MM.1S (cell line): ENCODE data around the gene PHOX2A.

Experiments used
- DNase-seq: peaks from one replicate; pipeline ENCODE4 v3.0.0-alpha.2; 2015
- H2AFZ ChIP-seq: fragments of 300-600 bp; sonication (generic); 2 replicates; pipeline ENCODE4 v1.6.0; 2016; ENCODE audit warnings: antibody characterized with exemption, low read length
- H3F3A ChIP-seq: fragments of 300-600 bp; sonication (generic); 2 replicates; pipeline ENCODE4 v1.6.1; 2016; ENCODE audit warnings: mild to moderate bottlenecking, antibody characterized with exemption, low read length, moderate library complexity, mixed read lengths; ENCODE audit not compliant: insufficient read depth
- H3K27ac ChIP-seq: fragments of 300-600 bp; sonication (generic); 2 replicates; pipeline ENCODE4 v1.5.1; 2016; ENCODE audit warnings: mild to moderate bottlenecking, low read length
- H3K27me3 ChIP-seq: fragments of 300-600 bp; sonication (generic); replicated peaks from 2 replicates; pipeline ENCODE4 v1.6.0; 2016; ENCODE audit warnings: low read length; ENCODE audit not compliant: insufficient read depth
- H3K36me3 ChIP-seq: fragments of 300-600 bp; sonication (generic); replicated peaks from 2 replicates; pipeline ENCODE4 v1.6.1; 2016; ENCODE audit warnings: mild to moderate bottlenecking, low read length, mixed read lengths; ENCODE audit not compliant: insufficient read depth
- H3K4me1 ChIP-seq: fragments of 300-600 bp; sonication (generic); 2 replicates; pipeline ENCODE4 v1.6.1; 2016; ENCODE audit warnings: low read length, mixed read lengths
- H3K4me2 ChIP-seq: fragments of 300-600 bp; sonication (generic); 2 replicates; pipeline ENCODE4 v1.6.0; 2016; ENCODE audit warnings: low read depth, low read length
- H3K4me3 ChIP-seq: fragments of 300-600 bp; sonication (generic); 2 replicates; pipeline ENCODE4 v1.5.1; 2016; ENCODE audit warnings: low read length, mixed read lengths
- H3K79me2 ChIP-seq: fragments of 300-600 bp; sonication (generic); 2 replicates; pipeline ENCODE4 v1.6.1; 2016; ENCODE audit warnings: mixed run types, low read length, mixed read lengths
- H3K9ac ChIP-seq: fragments of 300-600 bp; sonication (generic); 2 replicates; pipeline ENCODE4 v1.6.1; 2016; ENCODE audit warnings: low read length, mixed read lengths
- H3K9me2 ChIP-seq: fragments of 300-600 bp; sonication (generic); replicated peaks from 2 replicates; pipeline ENCODE4 v1.6.1; 2016; ENCODE audit warnings: mild to moderate bottlenecking, low read length, mixed read lengths; ENCODE audit not compliant: insufficient read depth
- H3K9me3 ChIP-seq: fragments of 300-600 bp; sonication (generic); replicated peaks from 2 replicates; pipeline ENCODE4 v1.6.1; 2016; ENCODE audit warnings: mild to moderate bottlenecking, low read length, mixed read lengths; ENCODE audit not compliant: insufficient read depth
- H4K20me1 ChIP-seq: fragments of 300-600 bp; sonication (generic); 2 replicates; pipeline ENCODE4 v1.6.1; 2016; ENCODE audit warnings: mild to moderate bottlenecking, low read length, moderate library complexity, mixed read lengths; ENCODE audit not compliant: insufficient read depth
- CTCF ChIP-seq: fragments of 300-600 bp; sonication (generic); IDR thresholded peaks from 2 replicates; pipeline ENCODE4 v1.5.1; 2016; ENCODE audit warnings: antibody characterized with exemption, low read length, mixed read lengths
- EZH2 ChIP-seq: fragments of 300-600 bp; sonication (generic); optimal IDR thresholded peaks from 2 replicates; pipeline ENCODE3; 2017; ENCODE audit warnings: low read depth, mild to moderate bottlenecking, antibody characterized with exemption, low read length, mixed read lengths
- EZH2phosphoT487 ChIP-seq: fragments of 300-600 bp; sonication (generic); IDR thresholded peaks from 2 replicates; pipeline ENCODE4 v1.6.1; 2018; ENCODE audit warnings: antibody characterized with exemption, low read length

Gene PHOX2A

GRCh38 chr11:72280726-72281315 is 36.8 kb upstream of the PHOX2A start:
- DNase-seq = no peak
- Histone ChIP-seq H4K20me1 (no peaks in the 10 kb centered on the region), H2AFZ (no peak overlapping the region), H3K4me3 (no peak overlapping the region), H3K27me3 (no peaks in the 10 kb centered on the region), H3K9me2 (no peaks in the 10 kb centered on the region), H3K4me2 (no peak overlapping the region), H3K36me3 (no peaks in the 10 kb centered on the region), H3K9me3 (no peaks in the 10 kb centered on the region), H3K27ac (no peak overlapping the region), H3F3A (no peaks in the 10 kb centered on the region), H3K9ac (no peak overlapping the region), H3K79me2 (no peaks in the 10 kb centered on the region), H3K4me1 (no peaks in the 10 kb centered on the region)
- TF ChIP-seq EZH2 (no peak), CTCF (no peak), EZH2phosphoT487 (no peak)

- Histone ChIP-seq H3K9ac (no peak overlapping the region), H3F3A (no peaks in the 10 kb centered on the region), H3K36me3 (no peaks in the 10 kb centered on the region), H3K4me1 (no peaks in the 10 kb centered on the region), H3K9me2 (no peaks in the 10 kb centered on the region), H3K4me3 (no peak overlapping the region), H4K20me1 (no peaks in the 10 kb centered on the region), H3K79me2 (no peaks in the 10 kb centered on the region), H3K4me2 (no peak overlapping the region), H3K27me3 (no peaks in the 10 kb centered on the region), H2AFZ (no peak overlapping the region), H3K9me3 (no peaks in the 10 kb centered on the region), H3K27ac (no peak overlapping the region)
- TF ChIP-seq EZH2phosphoT487 = no peak
- no peak for TF ChIP-seq CTCF
- no peak for TF ChIP-seq EZH2
- no peak for DNase-seq
Measured at GRCh38 chr11:72280037-72280436, 36.1 kb upstream of the PHOX2A start.

GRCh38 chr11:72278905-72279304 is 34.9 kb upstream of the PHOX2A start:
- no peak overlapping the region for H3K27ac ChIP-seq
- peaks cover under 1% of the 10 kb centered on the region; the same call in 1 of the 2 replicates for H3F3A ChIP-seq
- no peaks in the 10 kb centered on the region for H3K79me2 ChIP-seq
- no peaks in the 10 kb centered on the region for H3K9me2 ChIP-seq
- H4K20me1 ChIP-seq = no peaks in the 10 kb centered on the region
- H2AFZ ChIP-seq = no peak overlapping the region
- no peak overlapping the region for H3K9ac ChIP-seq
- no peak overlapping the region for H3K4me2 ChIP-seq
- no peaks in the 10 kb centered on the region for H3K27me3 ChIP-seq
- H3K4me3 ChIP-seq = no peak overlapping the region
- H3K4me1 ChIP-seq = peaks cover under 1% of the 10 kb centered on the region
- TF ChIP-seq CTCF (no peak), EZH2phosphoT487 (no peak), EZH2 (no peak)
- H3K36me3 ChIP-seq = no peaks in the 10 kb centered on the region
- no peaks in the 10 kb centered on the region for H3K9me3 ChIP-seq
- DNase-seq = no peak
